Activated T-cell treated with anti-CD3 and anti-CD28 coated beads for 24 hours (primary cell): Measurements from ENCODE around the gene IMPACT.

Source experiments
- DNase-seq: peaks from one replicate; pipeline ENCODE4 v3.0.0-alpha.2; 2020; ENCODE audit warnings: low read depth

IMPACT gene, protein sequence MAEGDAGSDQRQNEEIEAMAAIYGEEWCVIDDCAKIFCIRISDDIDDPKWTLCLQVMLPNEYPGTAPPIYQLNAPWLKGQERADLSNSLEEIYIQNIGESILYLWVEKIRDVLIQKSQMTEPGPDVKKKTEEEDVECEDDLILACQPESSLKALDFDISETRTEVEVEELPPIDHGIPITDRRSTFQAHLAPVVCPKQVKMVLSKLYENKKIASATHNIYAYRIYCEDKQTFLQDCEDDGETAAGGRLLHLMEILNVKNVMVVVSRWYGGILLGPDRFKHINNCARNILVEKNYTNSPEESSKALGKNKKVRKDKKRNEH

GRCh38 chr18:24426398-24427294 lies at the start of gene IMPACT:
Gene IMPACT, plus strand, starts transcription at chr18:24426670. Its CDS starts 87 bp downstream, at chr18:24426757.
- DNase-seq: peak; percentile 68

GRCh38 chr18:24378598-24378997 lies 47.9 kb upstream of the IMPACT start:
- DNase-seq: no peak

- DNase-seq: no peak
These were observed 46.2 kb upstream of the IMPACT start for GRCh38 chr18:24380163-24380747.

DNA sequence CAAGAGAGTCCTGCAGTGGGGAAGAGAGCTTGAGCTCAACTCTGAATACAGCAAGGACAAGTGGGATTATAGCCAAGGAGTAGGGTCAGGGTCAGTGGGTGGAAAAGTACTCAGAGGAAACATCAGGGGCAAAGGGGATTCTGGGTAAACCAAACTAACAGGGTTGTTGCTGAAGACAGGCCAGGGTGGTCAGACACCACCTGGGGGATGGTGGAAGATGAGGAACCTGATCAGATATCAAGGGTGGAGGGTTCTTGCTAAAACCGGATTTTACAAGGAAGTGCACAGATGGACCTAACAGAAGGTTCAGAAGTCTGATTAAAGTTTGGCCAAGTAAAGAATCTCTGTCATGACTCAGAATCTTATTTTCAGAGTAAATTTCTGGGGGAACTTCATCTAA lies 45.3 kb upstream of the IMPACT start:
- no peak for DNase-seq

DNA sequence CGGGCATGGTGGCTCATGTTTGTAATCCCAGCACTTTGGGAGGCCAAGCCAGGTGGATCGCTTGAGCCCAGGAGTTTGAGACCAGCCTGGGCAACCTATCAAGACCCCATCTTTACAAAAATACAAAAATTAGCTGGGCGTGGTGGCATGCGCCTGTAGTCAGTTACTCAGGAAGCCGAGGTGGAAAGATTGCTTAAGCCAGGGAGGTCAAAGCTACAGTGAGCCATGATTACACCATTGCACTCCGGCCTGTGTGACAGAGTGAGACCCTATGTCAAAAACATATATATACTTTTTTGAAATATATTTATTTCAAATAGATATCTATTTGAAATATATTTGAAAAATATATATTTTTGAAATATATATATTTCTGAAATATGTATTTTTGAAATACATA lies 39.8 kb upstream of the IMPACT start:
- no peak for DNase-seq

GRCh38 chr18:24388957-24389356 lies 37.5 kb upstream of the IMPACT start:
- DNase-seq: no peak

- DNase-seq: no peak
These were observed 31.2 kb upstream of the IMPACT start for GRCh38 chr18:24395049-24395795.

GRCh38 chr18:24396082-24396633 lies 30.3 kb upstream of the IMPACT start:
- no peak for DNase-seq

DNA sequence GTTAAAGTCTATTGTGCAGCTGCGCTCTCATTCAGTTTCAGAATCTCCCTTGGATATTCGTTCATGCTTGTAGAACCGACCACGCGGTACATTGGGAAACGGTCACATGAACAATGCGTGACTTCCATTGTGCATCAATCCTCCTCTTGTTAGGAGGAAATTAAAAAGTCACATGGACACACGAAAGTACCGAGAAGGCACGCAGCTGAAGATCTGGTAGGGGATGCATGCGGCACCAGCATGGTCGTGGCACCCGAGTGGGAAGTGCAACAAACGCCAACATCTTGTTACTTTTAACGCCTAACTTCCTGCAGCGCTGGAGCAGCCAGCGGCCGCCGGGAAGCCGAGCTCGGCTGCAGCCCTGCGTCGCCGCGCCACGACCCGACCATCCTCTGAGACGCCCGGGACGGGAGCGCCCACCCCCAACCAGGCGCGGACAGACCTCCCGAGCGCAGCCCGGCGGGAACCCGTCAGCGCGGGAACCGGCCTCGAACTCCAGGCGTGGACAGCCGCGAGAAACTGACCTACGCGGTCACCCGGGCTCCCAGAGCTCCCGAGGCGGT lies 29.3 kb upstream of the IMPACT start:
- peak; percentile 13 for DNase-seq

DNA sequence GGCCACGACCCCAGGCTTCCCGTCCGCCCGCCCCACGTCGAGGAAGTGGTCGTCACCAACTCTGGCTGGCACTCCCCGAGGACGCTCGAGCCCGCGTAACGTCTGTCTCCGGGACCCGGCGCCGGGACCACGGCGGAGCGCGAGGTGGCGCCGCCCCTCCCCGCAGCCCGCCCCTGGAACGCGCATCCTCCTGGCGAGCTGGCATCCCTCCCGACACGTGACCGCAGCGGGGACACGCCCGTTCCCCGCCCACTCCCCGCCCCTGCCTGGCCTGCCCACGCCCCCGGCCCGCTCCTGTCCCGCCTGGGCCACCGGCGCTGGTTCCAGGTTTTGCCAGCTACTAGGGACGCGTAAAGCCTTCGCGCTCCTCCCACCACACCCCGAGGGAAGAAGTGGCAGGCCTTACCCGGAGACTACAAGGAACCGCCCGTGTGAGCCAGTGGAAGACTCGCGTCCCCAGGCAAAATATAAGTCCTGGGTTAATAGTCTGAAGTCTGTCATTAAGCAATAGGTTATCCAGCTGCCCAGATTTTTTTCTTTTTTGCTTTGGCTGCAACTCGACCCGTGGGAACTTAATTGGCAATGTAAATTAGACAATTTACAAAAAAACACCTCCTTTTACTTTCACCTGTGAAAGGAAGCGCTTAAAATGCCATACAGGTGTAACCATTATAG lies 28.6 kb upstream of the IMPACT start, which contains the start of gene OSBPL1A:
Gene OSBPL1A, minus strand, starts transcription at position 131 of the 675 bp plus-strand sequence. CDS start 20,291 bp downstream, outside the sequence.
- DNase-seq: peak; percentile 77

- no peak for DNase-seq
These were observed 27.9 kb upstream of the IMPACT start for GRCh38 chr18:24398540-24398939.

GRCh38 chr18:24400587-24400986 lies 25.9 kb upstream of the IMPACT start:
- no peak for DNase-seq

GRCh38 chr18:24402209-24402785 lies 24.2 kb upstream of the IMPACT start:
- DNase-seq: no peak

- DNase-seq: no peak
These were observed 23.4 kb upstream of the IMPACT start for GRCh38 chr18:24403076-24403475.

- no peak for DNase-seq
These were observed 21.9 kb upstream of the IMPACT start for GRCh38 chr18:24404591-24404990.

GRCh38 chr18:24408496-24408895 lies 18.0 kb upstream of the IMPACT start:
- no peak for DNase-seq

- no peak for DNase-seq
These were observed 13.3 kb upstream of the IMPACT start for GRCh38 chr18:24413148-24413547.

DNA sequence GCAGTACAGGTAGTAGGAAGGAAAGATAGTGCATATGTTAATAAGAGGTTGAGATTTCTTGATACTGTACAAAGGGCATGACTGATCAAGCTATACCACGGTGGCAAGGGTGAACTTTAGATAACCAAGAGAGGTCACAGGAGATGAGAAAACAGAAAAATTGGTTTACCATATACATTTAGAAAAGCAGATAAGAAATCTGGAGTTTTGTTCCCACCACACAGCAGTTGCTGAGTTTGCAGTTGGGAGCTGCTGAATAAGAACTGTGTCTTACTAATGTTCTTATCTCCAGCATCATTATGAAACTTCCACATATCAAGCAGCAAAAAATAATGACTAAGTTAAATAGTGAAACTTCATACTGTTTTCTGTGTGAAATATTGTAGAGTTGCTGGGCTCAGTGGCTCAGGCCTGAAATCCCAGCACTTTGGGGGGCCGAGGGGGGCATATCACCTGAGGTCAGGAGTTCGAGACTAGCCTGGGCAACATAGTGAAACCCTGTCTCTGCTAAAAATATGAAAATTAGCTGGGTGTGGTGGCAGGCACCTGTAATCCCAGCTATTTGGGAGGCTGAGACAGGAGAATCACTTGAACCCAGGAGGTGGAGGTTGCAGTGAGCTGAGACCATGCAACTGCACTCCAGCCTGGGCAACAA lies 12.0 kb upstream of the IMPACT start:
- DNase-seq: peak; percentile 26

DNA sequence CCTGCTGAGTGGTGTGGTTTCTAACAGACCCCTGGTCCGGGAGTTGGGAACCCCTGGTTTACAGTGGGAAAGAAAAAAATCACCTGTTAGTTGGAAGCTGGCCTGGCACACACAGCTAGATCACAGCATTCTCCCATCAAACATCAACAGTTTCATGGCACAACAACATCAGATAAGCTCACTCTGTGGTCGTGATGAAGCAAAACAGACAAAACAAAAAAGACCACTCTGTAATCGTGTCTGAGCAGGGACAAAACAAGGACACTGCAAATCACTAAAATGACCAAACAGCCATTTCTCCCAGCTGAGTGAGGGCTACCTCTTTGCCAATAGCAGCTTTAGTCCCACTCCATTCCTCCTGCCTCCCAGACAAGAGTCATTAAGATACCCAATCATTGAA lies 9.0 kb upstream of the IMPACT start:
- DNase-seq: no peak

- no peak for DNase-seq
These were observed 5.9 kb upstream of the IMPACT start for GRCh38 chr18:24420551-24420950.
